Ishikawa (cell line): ENCODE measurements around the gene TUBA1A.

Experiments used
- CEBPB ChIP-seq: IDR thresholded peaks from 2 replicates; pipeline ENCODE4 v1.6.1; 2012
- CREB1 ChIP-seq: IDR thresholded peaks from 2 replicates; pipeline ENCODE4 v1.6.1; 2012; ENCODE audit warnings: low read depth
- EGR1 ChIP-seq: IDR thresholded peaks from 2 replicates; pipeline ENCODE4 v1.6.1; 2012
- EP300 ChIP-seq: IDR thresholded peaks from 2 replicates; pipeline ENCODE4 v1.6.1; 2012; ENCODE audit warnings: borderline replicate concordance
- FOXM1 ChIP-seq: IDR thresholded peaks from 2 replicates; pipeline ENCODE4 v1.6.1; 2012; ENCODE audit warnings: low read depth, borderline replicate concordance
- RAD21 ChIP-seq: IDR thresholded peaks from 2 replicates; pipeline ENCODE4 v1.6.1; 2012; ENCODE audit warnings: low read depth
- TAF1 ChIP-seq: IDR thresholded peaks from 2 replicates; pipeline ENCODE4 v1.6.1; 2012; ENCODE audit warnings: low read depth, mild to moderate bottlenecking
- TCF12 ChIP-seq: IDR thresholded peaks from 2 replicates; pipeline ENCODE4 v1.6.1; 2012; ENCODE audit warnings: low read depth
- TEAD4 ChIP-seq: IDR thresholded peaks from 2 replicates; pipeline ENCODE4 v1.6.1; 2012
- YY1 ChIP-seq: IDR thresholded peaks from 2 replicates; pipeline ENCODE4 v1.6.1; 2012; ENCODE audit warnings: low read depth
- ZBTB7A ChIP-seq: IDR thresholded peaks from 2 replicates; pipeline ENCODE4 v1.6.1; 2012; ENCODE audit warnings: low read depth
- TF ChIP-seq, protein P1 (sequence below): IDR thresholded peaks from 2 replicates; pipeline ENCODE4 v1.6.1; 2012; ENCODE audit warnings: low read depth, mild to moderate bottlenecking
- TF ChIP-seq, protein P2 (sequence below): IDR thresholded peaks from 2 replicates; pipeline ENCODE4 v1.6.1; 2012
- TF ChIP-seq, protein P3 (sequence below): IDR thresholded peaks from 2 replicates; pipeline ENCODE4 v1.6.1; 2012

DNA sequence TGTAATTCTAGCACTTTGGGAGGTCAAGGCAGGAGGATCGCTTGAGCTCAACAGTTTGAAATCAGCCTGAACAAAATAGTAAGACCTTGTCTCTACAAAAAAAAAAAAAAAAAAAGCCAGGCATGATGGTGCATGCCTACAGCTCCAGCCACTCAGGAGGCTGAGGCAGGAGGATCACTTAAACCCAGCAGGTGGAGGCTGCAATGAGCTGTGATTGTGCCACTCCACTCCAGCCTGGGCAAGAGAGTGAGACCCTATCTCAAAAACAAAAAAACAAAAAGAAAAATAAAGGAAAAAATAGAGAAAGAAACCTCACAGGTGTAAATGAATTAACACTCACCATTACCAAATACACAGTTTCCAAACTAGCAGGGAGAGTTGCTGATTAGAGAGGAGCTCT is 34.2 kb upstream of the TUBA1A start:
- TF ChIP-seq EP300 = no peak
- no peak for TF ChIP-seq CEBPB
- no peak for TF ChIP-seq TEAD4
- no peak for TF ChIP-seq TCF12
- no peak for TF ChIP-seq EGR1
- no peak for TF ChIP-seq YY1
- TF ChIP-seq, protein P1, sequence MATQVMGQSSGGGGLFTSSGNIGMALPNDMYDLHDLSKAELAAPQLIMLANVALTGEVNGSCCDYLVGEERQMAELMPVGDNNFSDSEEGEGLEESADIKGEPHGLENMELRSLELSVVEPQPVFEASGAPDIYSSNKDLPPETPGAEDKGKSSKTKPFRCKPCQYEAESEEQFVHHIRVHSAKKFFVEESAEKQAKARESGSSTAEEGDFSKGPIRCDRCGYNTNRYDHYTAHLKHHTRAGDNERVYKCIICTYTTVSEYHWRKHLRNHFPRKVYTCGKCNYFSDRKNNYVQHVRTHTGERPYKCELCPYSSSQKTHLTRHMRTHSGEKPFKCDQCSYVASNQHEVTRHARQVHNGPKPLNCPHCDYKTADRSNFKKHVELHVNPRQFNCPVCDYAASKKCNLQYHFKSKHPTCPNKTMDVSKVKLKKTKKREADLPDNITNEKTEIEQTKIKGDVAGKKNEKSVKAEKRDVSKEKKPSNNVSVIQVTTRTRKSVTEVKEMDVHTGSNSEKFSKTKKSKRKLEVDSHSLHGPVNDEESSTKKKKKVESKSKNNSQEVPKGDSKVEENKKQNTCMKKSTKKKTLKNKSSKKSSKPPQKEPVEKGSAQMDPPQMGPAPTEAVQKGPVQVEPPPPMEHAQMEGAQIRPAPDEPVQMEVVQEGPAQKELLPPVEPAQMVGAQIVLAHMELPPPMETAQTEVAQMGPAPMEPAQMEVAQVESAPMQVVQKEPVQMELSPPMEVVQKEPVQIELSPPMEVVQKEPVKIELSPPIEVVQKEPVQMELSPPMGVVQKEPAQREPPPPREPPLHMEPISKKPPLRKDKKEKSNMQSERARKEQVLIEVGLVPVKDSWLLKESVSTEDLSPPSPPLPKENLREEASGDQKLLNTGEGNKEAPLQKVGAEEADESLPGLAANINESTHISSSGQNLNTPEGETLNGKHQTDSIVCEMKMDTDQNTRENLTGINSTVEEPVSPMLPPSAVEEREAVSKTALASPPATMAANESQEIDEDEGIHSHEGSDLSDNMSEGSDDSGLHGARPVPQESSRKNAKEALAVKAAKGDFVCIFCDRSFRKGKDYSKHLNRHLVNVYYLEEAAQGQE = no peak
- no peak for TF ChIP-seq RAD21
- TF ChIP-seq CREB1 = no peak
- no peak for TF ChIP-seq FOXM1
- TF ChIP-seq, protein P2, sequence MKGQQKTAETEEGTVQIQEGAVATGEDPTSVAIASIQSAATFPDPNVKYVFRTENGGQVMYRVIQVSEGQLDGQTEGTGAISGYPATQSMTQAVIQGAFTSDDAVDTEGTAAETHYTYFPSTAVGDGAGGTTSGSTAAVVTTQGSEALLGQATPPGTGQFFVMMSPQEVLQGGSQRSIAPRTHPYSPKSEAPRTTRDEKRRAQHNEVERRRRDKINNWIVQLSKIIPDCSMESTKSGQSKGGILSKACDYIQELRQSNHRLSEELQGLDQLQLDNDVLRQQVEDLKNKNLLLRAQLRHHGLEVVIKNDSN = no peak
- TF ChIP-seq TAF1 = no peak
- TF ChIP-seq, protein P3, sequence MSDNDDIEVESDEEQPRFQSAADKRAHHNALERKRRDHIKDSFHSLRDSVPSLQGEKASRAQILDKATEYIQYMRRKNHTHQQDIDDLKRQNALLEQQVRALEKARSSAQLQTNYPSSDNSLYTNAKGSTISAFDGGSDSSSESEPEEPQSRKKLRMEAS = no peak
- no peak for TF ChIP-seq ZBTB7A
